Ectodermal cell (in vitro differentiated cells): ENCODE measurements around the gene ESPL1.

Source experiments
- H3K27ac ChIP-seq: 2 replicates; pipeline ENCODE4 v1.7.0; 2013; ENCODE audit warnings: mild to moderate bottlenecking, low read depth, low read length; ENCODE audit not compliant: insufficient read depth, poor library complexity, severe bottlenecking
- H3K27me3 ChIP-seq: 2 replicates; pipeline ENCODE4 v1.7.0; 2013; ENCODE audit warnings: mild to moderate bottlenecking, low read length; ENCODE audit not compliant: insufficient read depth, control insufficient read depth, poor library complexity, severe bottlenecking
- H3K36me3 ChIP-seq: one replicate; pipeline ENCODE4 v1.7.0; 2013; ENCODE audit warnings: low read length; ENCODE audit not compliant: control insufficient read depth, insufficient read depth
- H3K4me1 ChIP-seq: one replicate; pipeline ENCODE4 v1.7.0; 2013; ENCODE audit warnings: low read length; ENCODE audit not compliant: control insufficient read depth, insufficient read depth
- H3K4me3 ChIP-seq: 2 replicates; pipeline ENCODE4 v1.7.0; 2013; ENCODE audit warnings: low read depth, low read length, control low read depth; ENCODE audit not compliant: insufficient read depth
- H3K9me3 ChIP-seq: 2 replicates; pipeline ENCODE4 v1.7.0; 2013; ENCODE audit warnings: mild to moderate bottlenecking, low read length, moderate library complexity; ENCODE audit not compliant: control insufficient read depth
- WGBS, 2 experiments: methylation state at CpG; one replicate each; pipeline ENCODE4 v1.1.7; 2013; ENCODE audit warnings: missing lambda C conversion rate in 2 of 2; 5-methylcytosine and 5-hydroxymethylcytosine counted together

Gene ESPL1

DNA sequence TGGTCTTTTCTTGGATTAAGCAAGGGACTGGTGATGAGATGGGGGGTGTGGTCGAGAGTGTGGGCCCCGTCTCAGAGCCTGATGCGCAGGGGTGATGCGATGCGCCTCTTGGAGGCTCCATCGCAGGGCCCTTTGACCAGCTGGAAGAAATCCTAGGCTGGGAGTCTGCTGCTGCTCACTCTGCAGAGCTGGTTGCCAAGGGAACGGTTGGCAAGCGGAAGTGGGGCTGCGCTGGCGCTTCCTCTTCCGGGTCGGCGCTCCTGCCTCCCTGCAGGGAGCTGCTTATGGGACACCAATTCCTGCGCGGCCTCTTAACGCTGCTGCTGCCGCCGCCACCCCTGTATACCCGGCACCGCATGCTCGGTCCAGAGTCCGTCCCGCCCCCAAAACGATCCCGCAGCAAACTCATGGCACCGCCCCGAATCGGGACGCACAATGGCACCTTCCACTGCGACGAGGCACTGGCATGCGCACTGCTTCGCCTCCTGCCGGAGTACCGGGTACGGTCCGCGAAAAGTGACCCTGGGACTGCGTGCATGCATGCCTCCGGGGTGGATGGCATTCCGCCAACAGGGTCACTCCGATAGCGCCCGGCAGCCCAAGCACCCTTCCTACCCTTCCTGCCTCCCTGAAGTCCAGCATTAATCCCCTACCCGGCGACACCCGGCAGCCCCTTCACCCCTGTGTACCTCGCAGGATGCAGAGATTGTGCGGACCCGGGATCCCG, 31.5 kb downstream of the ESPL1 start, which contains the start of gene MYG1:
TSS of gene MYG1 (plus strand) at position 242 of the 727 bp plus-strand sequence. CDS start at position 285, 43 bp downstream.
- 2% methylated on average over 51 of the region's 51 CpGs for WGBS, 2 experiments
- peaks cover 21% of the 10 kb centered on the region for H3K36me3 ChIP-seq
- peaks cover 12% of the 10 kb centered on the region for H3K4me1 ChIP-seq

DNA sequence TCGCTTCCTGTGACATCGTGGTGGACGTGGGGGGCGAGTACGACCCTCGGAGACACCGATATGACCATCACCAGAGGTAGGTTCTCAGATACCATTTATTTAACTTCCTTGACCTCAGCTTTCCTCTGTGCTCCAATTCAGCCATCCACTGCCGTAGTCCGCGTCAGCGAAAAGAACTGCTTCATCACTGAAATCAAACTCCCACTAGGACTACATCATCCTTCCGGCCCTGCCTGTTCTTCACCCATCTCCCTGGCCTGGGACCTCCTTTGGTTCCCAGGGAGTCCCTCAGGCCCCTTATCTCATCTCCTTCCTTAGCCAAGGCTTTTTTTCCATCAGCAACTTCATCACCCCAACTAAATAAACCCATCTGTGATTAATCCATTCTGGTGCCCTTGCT, 32.1 kb downstream of the ESPL1 start:
- Histone ChIP-seq H3K27ac (peak overlapping the region; percentile 73), H3K4me1 (peaks cover 12% of the 10 kb centered on the region), H3K9me3 (no peaks in the 10 kb centered on the region), H3K36me3 (peaks cover 21% of the 10 kb centered on the region), H3K4me3 (peak overlapping the region; percentile 78), H3K27me3 (no peaks in the 10 kb centered on the region)
- WGBS, 2 experiments = 7 to 9% methylated on average over 12 of the region's 12 CpGs

More for the DNA sequence above, 31.5 kb downstream of the ESPL1 start, which contains the start of gene MYG1:
- no peaks in the 10 kb centered on the region for H3K27me3 ChIP-seq
- H3K9me3 ChIP-seq = no peaks in the 10 kb centered on the region
- H3K27ac ChIP-seq = peak within 1 kb of the TSS; percentile 73
- H3K4me3 ChIP-seq = peak within 1 kb of the TSS; percentile 78

DNA sequence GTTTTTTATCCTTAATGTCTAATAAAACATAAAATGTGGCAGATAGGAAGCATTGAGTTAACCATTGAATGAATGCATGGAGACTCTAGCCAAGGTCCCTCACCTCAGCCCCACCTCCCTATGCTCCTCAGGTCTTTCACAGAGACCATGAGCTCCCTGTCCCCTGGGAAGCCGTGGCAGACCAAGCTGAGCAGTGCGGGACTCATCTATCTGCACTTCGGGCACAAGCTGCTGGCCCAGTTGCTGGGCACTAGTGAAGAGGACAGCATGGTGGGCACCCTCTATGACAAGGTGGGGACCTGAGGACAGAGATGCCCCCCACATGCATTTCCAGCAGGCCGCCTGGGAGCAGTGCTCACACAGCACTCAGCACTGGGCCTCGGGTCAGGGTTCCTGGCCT, 34.8 kb downstream of the ESPL1 start:
- no peaks in the 10 kb centered on the region for H3K27me3 ChIP-seq
- H3K9me3 ChIP-seq = no peaks in the 10 kb centered on the region
- no peak overlapping the region for H3K4me3 ChIP-seq
- H3K36me3 ChIP-seq = peaks cover 42% of the 10 kb centered on the region
- H3K4me1 ChIP-seq = peaks cover 6% of the 10 kb centered on the region
- 92 to 95% methylated on average over 5 of the region's 5 CpGs for WGBS, 2 experiments
- H3K27ac ChIP-seq = no peak overlapping the region

DNA sequence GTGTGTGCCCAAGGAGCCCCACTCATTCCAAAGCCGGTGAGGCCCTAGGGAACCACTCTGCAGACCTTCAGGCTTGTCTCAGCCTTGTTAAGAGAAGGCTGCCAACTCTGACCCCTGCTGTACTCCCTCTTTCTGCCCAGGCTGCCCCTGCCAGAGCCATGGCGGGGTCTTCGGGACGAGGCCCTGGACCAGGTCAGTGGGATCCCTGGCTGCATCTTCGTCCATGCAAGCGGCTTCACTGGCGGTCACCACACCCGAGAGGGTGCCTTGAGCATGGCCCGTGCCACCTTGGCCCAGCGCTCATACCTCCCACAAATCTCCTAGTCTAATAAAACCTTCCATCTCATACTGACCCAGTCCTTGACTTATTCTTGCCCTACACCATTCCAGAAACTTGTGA, 38.7 kb downstream of the ESPL1 start:
- Histone ChIP-seq H3K4me3 (no peak overlapping the region), H3K9me3 (no peaks in the 10 kb centered on the region), H3K27me3 (no peaks in the 10 kb centered on the region), H3K4me1 (no peaks in the 10 kb centered on the region), H3K36me3 (peaks cover 47% of the 10 kb centered on the region), H3K27ac (no peak overlapping the region)
- WGBS, 2 experiments = 93 to 95% methylated on average over 10 of the region's 10 CpGs

DNA sequence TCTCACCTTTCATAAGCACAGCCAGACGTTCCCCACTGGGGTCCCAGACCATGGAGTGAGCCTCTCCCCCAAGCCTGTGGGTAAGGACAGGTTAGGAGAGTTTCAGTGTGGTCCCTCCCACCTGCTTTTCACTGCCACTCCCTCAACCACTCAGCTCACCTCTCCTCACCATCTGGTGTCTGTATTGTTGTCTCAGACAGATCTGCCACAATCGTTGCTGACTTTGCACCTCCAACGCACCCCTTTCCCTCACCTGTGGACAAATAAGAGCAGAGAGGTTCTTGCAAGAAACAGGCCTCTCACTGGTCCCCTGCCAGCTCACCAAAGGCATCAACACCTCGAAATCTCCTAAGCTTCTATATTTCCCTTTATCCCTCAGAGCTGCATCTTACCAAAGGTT, 40.2 kb downstream of the ESPL1 start:
- peaks cover 43% of the 10 kb centered on the region for H3K36me3 ChIP-seq
- WGBS, 2 experiments = 91 to 92% methylated on average over 4 of the region's 4 CpGs
- no peaks in the 10 kb centered on the region for H3K9me3 ChIP-seq
- H3K27ac ChIP-seq = no peak overlapping the region
- no peaks in the 10 kb centered on the region for H3K27me3 ChIP-seq
- H3K4me1 ChIP-seq = no peaks in the 10 kb centered on the region
- no peak overlapping the region for H3K4me3 ChIP-seq

DNA sequence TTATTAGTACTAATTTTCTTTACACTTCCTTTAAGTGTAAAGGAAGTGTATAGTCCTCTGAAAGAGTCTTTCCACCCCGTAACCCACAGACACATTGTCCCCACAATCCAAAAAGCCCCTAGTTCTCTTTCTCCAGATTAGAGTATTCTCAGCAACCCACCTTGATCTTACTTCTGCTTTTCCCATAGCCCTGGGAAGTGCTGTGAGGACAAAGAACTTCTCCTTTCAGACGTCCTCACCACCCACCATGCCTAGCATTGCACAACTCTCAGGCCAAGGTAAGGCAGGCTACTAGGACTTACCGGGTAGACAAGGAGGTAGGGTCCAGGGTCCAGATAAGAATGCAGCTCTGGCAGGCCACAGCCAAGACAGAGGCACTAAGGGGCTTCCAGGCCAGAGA, 45.9 kb downstream of the ESPL1 start:
- no peaks in the 10 kb centered on the region for H3K27me3 ChIP-seq
- no peaks in the 10 kb centered on the region for H3K4me1 ChIP-seq
- peaks cover 37% of the 10 kb centered on the region for H3K36me3 ChIP-seq
- H3K4me3 ChIP-seq = no peak overlapping the region
- H3K27ac ChIP-seq = no peak overlapping the region
- WGBS, 2 experiments = 93 to 96% methylated on average over 2 of the region's 3 CpGs
- no peaks in the 10 kb centered on the region for H3K9me3 ChIP-seq

DNA sequence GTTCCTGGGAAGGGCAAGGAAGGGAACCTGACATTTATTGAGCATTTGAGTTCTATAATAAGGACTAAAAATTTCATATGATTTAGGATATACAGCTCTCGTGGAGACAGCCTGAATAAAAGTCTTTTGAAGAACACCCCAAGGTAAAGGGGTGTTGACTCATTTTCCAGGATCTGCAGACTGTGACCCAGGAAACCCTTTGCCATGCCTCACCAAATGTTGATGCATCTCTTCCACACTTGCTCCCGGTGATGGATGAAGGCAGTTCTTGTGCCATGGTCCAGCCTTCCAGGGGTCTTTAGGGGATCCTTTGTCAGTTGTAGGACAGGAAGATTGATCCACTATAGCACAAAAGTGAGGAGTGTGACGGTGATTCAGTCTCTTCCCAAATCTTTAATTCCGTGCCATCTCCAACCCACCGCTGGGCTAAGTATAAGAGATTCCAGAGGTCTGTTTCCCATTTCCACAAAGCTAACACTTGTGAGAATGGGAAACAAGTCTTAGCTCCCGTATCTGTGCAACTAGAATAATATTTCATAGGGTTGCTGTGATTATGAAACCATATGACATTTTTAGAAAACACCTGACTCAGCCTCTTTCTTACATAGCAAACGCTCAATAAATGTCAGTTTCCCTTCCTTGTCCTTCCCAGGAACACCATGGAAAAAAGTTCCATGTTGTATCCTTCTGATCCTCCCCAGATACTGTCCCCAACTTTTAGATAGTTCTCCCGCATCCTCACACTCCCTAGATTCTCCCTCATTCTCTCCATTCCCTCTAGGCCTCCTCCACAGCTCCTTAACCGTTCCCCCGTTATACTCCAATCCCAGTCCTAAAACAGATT, 52.5 kb downstream of the ESPL1 start:
- peaks cover 16% of the 10 kb centered on the region for H3K27me3 ChIP-seq
- peak overlapping the region; percentile 76 for H3K4me3 ChIP-seq
- H3K9me3 ChIP-seq = no peaks in the 10 kb centered on the region
- peaks cover 18% of the 10 kb centered on the region for H3K4me1 ChIP-seq
- H3K27ac ChIP-seq = no peak overlapping the region
- WGBS, 2 experiments = 57 to 64% methylated on average over 10 of the region's 10 CpGs
- H3K36me3 ChIP-seq = peaks cover 8% of the 10 kb centered on the region

DNA sequence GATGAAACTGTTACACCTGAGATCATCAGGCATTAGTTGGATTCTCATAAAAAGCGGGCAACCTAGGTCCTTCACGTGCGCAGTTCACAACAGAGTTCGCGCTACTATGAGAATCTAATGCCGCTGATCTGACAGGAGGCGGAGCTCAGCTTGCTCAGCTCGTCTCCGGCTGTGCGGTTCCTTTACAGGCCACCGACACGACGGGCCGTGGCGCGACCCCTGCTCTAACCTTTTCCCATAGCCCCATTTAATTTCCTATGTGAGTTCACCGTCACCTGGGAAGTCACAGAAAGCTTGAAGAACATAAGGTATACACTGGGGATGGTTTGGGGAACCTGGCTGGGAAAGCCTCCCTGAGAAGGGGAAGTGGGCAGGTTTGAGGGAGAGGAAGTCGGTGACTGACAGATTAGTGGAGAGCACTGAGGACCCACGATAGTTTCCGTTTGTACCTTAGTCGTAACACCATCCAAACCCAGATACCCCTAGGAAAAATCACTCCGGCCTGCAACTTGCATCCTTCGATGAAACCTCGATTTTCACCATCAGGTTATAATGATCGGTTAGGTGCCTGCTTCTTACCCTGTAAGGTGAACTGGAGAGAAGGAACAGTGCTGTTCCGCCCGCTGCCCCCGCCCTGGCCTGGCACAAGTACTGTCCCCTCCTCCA, 56.1 kb downstream of the ESPL1 start:
- peak overlapping the region; percentile 63 for H3K4me3 ChIP-seq
- H3K27me3 ChIP-seq = peaks cover 16% of the 10 kb centered on the region
- H3K9me3 ChIP-seq = no peaks in the 10 kb centered on the region
- H3K4me1 ChIP-seq = peaks cover 40% of the 10 kb centered on the region
- H3K36me3 ChIP-seq = no peaks in the 10 kb centered on the region
- H3K27ac ChIP-seq = peak overlapping the region; percentile 37
- WGBS, 2 experiments = 15 to 18% methylated on average over 28 of the region's 28 CpGs

DNA sequence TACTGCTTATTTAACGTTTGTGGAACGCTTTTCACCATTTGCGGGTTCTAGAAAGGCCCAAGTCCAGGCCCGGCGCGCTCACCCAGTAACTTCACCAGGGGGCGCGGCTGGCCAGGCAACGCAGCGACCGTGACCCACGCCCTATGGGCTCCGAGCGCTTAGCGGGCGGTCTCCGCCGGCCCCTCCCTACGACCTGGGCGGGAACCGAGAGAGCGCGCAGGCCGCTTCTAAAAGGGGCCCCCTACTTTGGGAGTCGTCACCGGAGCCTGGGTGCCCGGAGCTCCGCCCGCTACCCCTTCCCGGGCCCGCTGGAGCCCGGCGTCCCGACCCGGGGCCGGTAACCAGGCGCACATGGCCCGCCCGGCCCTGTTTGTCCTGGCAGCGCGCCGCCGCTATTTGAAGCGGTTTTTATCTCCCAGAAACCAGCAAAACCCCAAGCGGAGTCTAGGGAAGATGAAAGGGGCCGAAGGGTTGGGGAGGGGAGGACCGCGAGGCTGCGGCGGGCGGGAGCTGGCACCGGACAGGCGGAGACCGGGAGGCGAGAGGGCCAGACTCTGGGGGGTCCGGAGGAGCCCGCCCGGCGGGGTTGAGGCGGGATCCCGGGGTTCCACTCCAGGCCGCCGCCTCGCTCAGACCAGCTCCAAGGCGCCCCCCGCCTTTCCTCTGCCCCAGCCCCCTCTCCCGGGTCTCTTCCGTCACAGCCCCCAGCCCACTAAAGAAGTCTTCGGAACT, 56.8 kb downstream of the ESPL1 start:
- 0% methylated on average over 69 of the region's 69 CpGs for WGBS, 2 experiments
- H3K4me3 ChIP-seq = peak overlapping the region; percentile 63
- no peaks in the 10 kb centered on the region for H3K9me3 ChIP-seq
- peaks cover 16% of the 10 kb centered on the region for H3K27me3 ChIP-seq
- H3K4me1 ChIP-seq = peaks cover 40% of the 10 kb centered on the region
- H3K36me3 ChIP-seq = no peaks in the 10 kb centered on the region
- H3K27ac ChIP-seq = peak overlapping the region; percentile 90
